Esophagus squamous epithelium (tissue), 5 donors: Measurements from ENCODE around the gene CTTNBP2NL. TPM values are rescaled to one million over a fixed set of nuclear protein-coding genes. Genes with fewer than 3 reads are reported as not detected.

ENCODE experiments used
- DNase-seq: peaks from one replicate; lab custom pipeline; 2025; lab: John Stamatoyannopoulos, UW
- H3K27ac ChIP-seq, 4 donors: fragments of 200-600 bp; sonication (generic); one replicate each; pipeline ENCODE4 v1.5.1; 2016 to 2019; ENCODE audit warnings: mild to moderate bottlenecking in 1 of 4
- H3K27me3 ChIP-seq, 4 donors: fragments of 200-600 bp; sonication (generic); 1 replicate in 3 of 4; 2 replicates in 1 of 4; pipeline versions ENCODE4 v1.5.1 to v1.6.0; 2017 to 2021; ENCODE audit warnings: antibody characterized with exemption in 1 of 4
- H3K36me3 ChIP-seq, 3 donors: fragments of 200-600 bp; sonication (generic); one replicate each; pipeline ENCODE4 v1.5.1; 2016 to 2019
- H3K4me1 ChIP-seq, 3 donors: fragments of 200-600 bp; sonication (generic); one replicate each; pipeline ENCODE4 v1.5.1; 2017 to 2019
- H3K4me3 ChIP-seq, 4 donors: fragments of 200-600 bp; sonication (generic); 1 replicate in 3 of 4; 2 replicates in 1 of 4; pipeline ENCODE4 v1.5.1; 2016 to 2019; ENCODE audit warnings: mild to moderate bottlenecking in 2 of 4, moderate library complexity in 1 of 4
- H3K9me3 ChIP-seq, 3 donors: fragments of 200-600 bp; sonication (generic); one replicate each; pipeline ENCODE4 v1.5.1; 2016 to 2019
- POLR2A ChIP-seq, 4 donors: fragments of 450-650 bp; IDR thresholded peaks; one replicate each; pipeline ENCODE4 v1.6.1; 2017; ENCODE audit warnings: antibody characterized with exemption in 4 of 4, mild to moderate bottlenecking in 4 of 4, moderate library complexity in 3 of 4
- WGBS, 2 donors: methylation state at CpG; one replicate each; pipeline ENCODE4 v1.1.5; 2018; 5-methylcytosine and 5-hydroxymethylcytosine counted together
- intact Hi-C: fragments of 100-400 bp; cut with DNase I; formaldehyde crosslinking; loops from one replicate; pipeline ENCODE4 v1.15.0; 2022
- total RNA-seq, 4 donors: library from RNA; depleted of rRNA; stranded (reverse); fragments of >200 nt; gene quantifications; one replicate each; pipeline ENCODE4 v1.1.0, GENCODE V29; 2016
- TF ChIP-seq, protein P1 (sequence below), 6 experiments: fragments of 450-650 bp in 4 of 6; fragments of 200-600 bp in 2 of 6; sonication (generic) in 2 of 6; IDR thresholded peaks; one replicate each; pipeline ENCODE4 v1.5.1; 2016 to 2019; ENCODE audit warnings: antibody characterized with exemption in 6 of 6, mild to moderate bottlenecking in 4 of 6, moderate library complexity in 4 of 6
- donor health status: DM: yes; HTN: yes; CAD: no.

Gene CTTNBP2NL
- total RNA-seq, 4 donors from 2014 or later: 19.6 to 26.3 (median 22.8) TPM

DNA sequence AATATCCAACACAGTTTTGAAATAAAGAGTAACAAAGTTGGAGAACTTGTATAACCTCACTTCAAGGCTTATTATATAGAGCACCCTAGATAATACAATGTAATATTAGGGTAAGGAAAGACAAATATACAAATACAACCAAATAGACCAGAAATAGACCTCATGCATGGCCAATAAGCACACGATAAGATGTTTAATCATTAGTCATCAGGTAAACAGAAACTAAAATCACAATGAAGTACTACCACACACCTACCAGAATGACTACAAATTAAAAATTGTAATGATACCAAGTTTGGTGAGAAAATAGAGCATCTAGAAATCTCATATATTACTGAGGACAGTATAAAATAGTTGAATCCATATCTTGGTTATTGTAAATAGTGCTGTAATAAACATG, 20.3 kb upstream of the CTTNBP2NL start:
- peaks cover 0 to 48% (median 0%) of the 10 kb centered on the region in 4 donors for H3K27me3 ChIP-seq
- TF ChIP-seq, protein P1, sequence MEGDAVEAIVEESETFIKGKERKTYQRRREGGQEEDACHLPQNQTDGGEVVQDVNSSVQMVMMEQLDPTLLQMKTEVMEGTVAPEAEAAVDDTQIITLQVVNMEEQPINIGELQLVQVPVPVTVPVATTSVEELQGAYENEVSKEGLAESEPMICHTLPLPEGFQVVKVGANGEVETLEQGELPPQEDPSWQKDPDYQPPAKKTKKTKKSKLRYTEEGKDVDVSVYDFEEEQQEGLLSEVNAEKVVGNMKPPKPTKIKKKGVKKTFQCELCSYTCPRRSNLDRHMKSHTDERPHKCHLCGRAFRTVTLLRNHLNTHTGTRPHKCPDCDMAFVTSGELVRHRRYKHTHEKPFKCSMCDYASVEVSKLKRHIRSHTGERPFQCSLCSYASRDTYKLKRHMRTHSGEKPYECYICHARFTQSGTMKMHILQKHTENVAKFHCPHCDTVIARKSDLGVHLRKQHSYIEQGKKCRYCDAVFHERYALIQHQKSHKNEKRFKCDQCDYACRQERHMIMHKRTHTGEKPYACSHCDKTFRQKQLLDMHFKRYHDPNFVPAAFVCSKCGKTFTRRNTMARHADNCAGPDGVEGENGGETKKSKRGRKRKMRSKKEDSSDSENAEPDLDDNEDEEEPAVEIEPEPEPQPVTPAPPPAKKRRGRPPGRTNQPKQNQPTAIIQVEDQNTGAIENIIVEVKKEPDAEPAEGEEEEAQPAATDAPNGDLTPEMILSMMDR (IDR thresholded peaks at IDR 0.05): no peak
- no peak for TF ChIP-seq POLR2A (IDR thresholded peaks at IDR 0.05)
- H3K36me3 ChIP-seq: no peaks in the 10 kb centered on the region
- no peak overlapping the region for H3K4me3 ChIP-seq
- intact Hi-C loops: no loop called here
- H3K27ac ChIP-seq: no peak overlapping the region
- H3K4me1 ChIP-seq: no peaks in the 10 kb centered on the region
- 19 to 31% methylated on average over 1 of the region's 1 CpG for WGBS, 2 donors
- H3K9me3 ChIP-seq: no peaks in the 10 kb centered on the region
- no peak for DNase-seq

DNA sequence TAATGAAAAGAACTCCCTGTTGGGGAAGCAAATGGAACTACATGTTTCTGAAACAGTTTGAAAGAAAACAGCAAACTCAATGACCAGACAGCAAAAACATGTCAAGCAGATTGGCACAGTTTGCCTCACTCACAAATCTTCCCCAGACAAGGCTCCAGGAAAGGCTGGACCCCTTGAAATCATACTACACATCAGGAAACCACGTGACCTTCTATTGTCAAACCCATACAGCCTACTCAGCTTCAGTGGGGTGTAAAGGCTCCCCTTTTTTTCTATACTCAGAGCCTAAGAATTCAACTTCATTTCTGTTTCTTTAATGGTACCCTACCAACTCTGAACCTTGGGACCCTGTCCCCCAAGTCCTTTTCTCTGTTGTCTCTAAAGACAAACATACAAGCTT, 15.7 kb upstream of the CTTNBP2NL start:
- no peaks in the 10 kb centered on the region for H3K9me3 ChIP-seq
- H3K27ac ChIP-seq: no peak overlapping the region
- TF ChIP-seq POLR2A (IDR thresholded peaks at IDR 0.05): no peak
- TF ChIP-seq, protein P1 (IDR thresholded peaks at IDR 0.05): no peak
- H3K4me3 ChIP-seq: no peak overlapping the region
- no peaks in the 10 kb centered on the region for H3K4me1 ChIP-seq
- WGBS, 2 donors: 53 to 64% methylated on average over 1 of the region's 1 CpG
- no peak for DNase-seq
- peaks cover 0 to 79% (median 0%) of the 10 kb centered on the region in 4 donors for H3K27me3 ChIP-seq
- no peaks in the 10 kb centered on the region for H3K36me3 ChIP-seq
- intact Hi-C loops: no loop called here

DNA sequence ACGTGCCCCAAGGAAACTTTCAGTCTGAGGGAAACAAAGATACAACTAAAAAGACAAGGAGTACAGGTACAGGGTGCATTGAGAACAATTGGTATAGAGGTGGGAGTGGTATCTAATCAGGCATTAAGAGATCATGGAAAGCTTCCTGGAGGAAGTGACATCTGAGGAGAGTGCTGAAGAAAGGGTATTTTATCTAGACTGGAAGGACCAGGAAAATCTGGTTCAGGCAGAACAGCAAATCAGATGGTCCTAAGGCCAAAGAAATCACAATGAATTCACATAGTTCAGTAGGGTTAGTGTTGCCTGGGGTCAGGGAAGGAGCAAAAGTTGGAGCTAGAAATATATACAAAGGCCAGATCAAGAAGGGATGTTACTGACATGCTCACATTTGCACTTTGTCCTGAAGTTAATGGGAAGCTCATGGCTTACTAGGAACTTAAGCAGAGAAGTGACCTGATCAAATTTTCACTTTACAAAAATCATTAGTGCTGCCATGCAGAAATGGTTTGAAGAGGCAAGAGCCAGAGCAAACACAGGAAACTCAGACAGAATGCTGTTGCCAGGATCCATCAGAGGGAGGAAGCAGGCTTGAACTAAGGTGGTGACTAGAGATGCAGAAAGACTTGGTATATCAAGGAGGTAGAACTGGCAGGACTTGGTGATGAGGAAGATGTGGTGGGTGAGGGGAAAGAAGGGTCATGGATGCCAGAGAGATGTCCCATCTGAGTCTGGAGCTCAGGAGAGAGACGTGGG, 14.5 kb upstream of the CTTNBP2NL start:
- Histone ChIP-seq H3K36me3 (no peaks in the 10 kb centered on the region), H3K27ac (no peak overlapping the region), H3K4me3 (no peak overlapping the region), H3K9me3 (no peaks in the 10 kb centered on the region), H3K4me1 (no peaks in the 10 kb centered on the region), H3K27me3 (peaks cover 0 to 81% (median 0%) of the 10 kb centered on the region in 4 donors)
- intact Hi-C loops: no loop called here
- no peak for DNase-seq
- WGBS, 2 donors: 39 to 74% methylated on average over 2 of the region's 2 CpGs
- no peak for TF ChIP-seq POLR2A (IDR thresholded peaks at IDR 0.05)
- TF ChIP-seq, protein P1 (IDR thresholded peaks at IDR 0.05): no peak

DNA sequence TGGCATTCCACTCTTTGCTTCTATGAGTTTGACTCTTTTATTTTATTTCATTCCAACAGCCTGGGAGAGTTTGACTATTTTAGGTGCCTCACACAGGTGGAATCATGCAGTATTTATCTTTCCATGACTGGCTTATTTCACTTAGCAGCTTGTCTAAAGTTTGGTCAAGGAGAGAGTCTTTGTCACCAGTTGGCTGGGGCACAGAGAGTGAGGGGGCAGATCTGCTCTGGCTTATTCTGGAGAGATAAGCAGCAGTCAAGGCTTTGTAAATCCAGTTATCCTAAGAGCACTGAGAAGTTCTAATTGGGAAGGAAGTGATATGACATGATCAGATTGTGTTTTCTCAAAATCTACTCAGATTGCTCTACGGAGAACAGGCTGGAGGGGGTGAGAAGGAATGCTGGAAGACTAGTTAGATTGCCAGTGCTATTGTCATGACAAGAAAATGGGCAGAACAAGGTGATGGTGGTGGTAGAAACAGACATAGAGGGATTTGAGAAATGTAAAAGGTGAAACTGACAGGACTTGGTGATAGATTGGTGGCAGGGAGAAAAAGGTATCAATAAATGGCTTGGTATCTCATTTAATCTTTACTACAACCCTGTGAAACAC, 12.1 kb upstream of the CTTNBP2NL start:
- WGBS, 2 donors: 40 to 76% methylated on average over 1 of the region's 1 CpG

More for the DNA sequence above, 12.1 kb upstream of the CTTNBP2NL start:
- Histone ChIP-seq H3K36me3 (no peaks in the 10 kb centered on the region), H3K9me3 (no peaks in the 10 kb centered on the region), H3K4me3 (no peak overlapping the region), H3K27me3 (peaks cover 0 to 61% (median 0%) of the 10 kb centered on the region in 4 donors), H3K27ac (no peak overlapping the region), H3K4me1 (no peaks in the 10 kb centered on the region)
- no peak for DNase-seq
- no peak for TF ChIP-seq POLR2A (IDR thresholded peaks at IDR 0.05)
- TF ChIP-seq, protein P1 (IDR thresholded peaks at IDR 0.05): no peak
- intact Hi-C loops: no loop called here
